ENCODE measurements around the gene CHRM2.

CHRM2 gene

GRCh38 chr7:136957391-136957790 lies 88.9 kb downstream of the CHRM2 start:
- DNase-seq (ENCODE audit: low read depth in 3 of 3): no peak

GRCh38 chr7:136958016-136958415 lies 89.6 kb downstream of the CHRM2 start:
- DNase-seq (ENCODE audit: low read depth in 3 of 3): no peak

- no peak for DNase-seq (ENCODE audit: low read depth in 3 of 3)
These were observed 95.9 kb downstream of the CHRM2 start for GRCh38 chr7:136964347-136964746.

DNA sequence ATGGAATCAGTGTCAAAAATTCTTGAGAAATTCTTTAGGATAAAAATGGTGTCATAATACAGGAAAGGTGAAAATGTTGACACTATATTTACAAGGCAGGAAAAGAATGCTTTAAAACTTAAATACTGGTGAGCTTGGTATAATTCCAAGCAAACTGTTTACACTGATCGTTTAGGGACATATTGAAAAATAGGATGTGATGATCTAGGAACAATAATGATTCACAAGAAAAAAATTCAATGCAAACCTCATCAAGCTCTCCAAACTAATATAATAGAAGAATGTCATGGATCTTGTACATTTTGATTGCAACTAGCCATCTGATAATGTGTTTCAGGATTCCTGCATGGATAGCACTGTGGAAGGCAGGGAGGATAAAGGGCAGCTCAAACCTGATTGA lies 98.4 kb downstream of the CHRM2 start:
- DNase-seq (ENCODE audit: low read depth in 3 of 3): no peak

GRCh38 chr7:136969761-136970160 lies 101.3 kb downstream of the CHRM2 start:
- no peak for DNase-seq (ENCODE audit: low read depth in 3 of 3)

GRCh38 chr7:136971776-136972175 lies 103.3 kb downstream of the CHRM2 start:
- DNase-seq (ENCODE audit: low read depth in 3 of 3): no peak

GRCh38 chr7:136976504-136977251 lies 108.2 kb downstream of the CHRM2 start:
- DNase-seq (ENCODE audit: low read depth in 3 of 3): no peak

DNA sequence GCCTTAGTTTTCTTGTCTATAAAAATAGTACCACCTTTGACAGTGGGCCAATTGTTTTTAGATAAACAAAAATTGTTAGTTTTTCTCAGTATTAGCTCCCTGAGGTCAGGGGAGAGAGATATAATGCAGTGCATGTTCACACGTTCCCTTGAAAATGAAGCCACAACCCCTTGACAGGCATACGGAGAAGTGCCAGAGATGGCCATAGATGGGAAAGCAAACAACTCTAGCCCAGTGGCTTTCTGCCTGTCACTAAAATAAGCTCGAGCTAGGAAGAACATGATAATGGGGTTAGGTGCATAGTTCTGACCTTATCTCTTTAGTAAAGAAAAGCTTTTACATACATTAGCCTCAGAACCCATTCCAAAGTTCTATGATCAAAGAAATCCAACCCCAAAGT lies 124.9 kb downstream of the CHRM2 start:
- DNase-seq (ENCODE audit: low read depth in 3 of 3): no peak

DNA sequence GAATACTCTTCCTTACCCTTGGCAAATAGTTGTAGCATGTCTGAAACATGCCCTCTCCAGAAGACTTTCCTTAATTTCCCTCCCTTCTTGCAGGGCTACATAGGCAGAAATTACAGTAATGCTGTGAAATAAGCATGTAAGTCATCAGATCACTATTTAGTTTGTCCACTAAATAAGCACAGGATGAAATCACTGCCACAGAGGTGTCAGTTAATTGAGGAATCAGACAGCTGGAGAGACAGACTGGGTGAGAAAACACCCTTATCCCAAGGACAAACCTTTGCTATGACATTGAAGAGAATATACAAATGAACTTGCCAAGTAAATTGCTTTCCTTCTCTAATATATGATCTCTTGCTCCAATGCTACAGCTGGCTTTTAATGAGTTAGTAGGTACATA lies 129.3 kb downstream of the CHRM2 start:
- no peak for DNase-seq (ENCODE audit: low read depth in 3 of 3)

DNA sequence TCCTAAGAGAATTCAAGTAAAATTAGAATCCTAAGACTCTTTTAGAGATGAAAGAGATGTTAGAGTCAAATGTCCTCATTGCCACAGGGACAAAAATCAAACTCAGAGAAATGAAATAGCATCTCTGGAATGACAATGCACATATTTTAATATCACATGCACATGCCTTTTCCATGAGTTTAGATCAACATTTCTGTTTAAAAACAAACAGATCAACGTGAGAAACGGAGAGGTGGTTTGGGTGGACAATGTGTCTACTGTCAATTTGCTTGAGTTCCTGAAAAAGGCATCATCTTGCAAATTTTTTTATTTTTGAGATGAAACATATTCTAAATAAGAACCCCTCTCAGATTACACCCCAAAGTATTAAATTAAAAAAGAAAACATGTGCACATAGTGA lies 130.0 kb downstream of the CHRM2 start:
- DNase-seq (ENCODE audit: low read depth in 3 of 3): no peak

- DNase-seq (ENCODE audit: low read depth in 3 of 3): no peak
These were observed 132.2 kb downstream of the CHRM2 start for GRCh38 chr7:137000621-137001020.

- DNase-seq (ENCODE audit: low read depth in 3 of 3): no peak
These were observed 132.6 kb downstream of the CHRM2 start for GRCh38 chr7:137001041-137001440.

- DNase-seq (ENCODE audit: low read depth in 3 of 3): no peak
These were observed 133.0 kb downstream of the CHRM2 start for GRCh38 chr7:137001478-137001877.

GRCh38 chr7:137003086-137003485 lies 134.6 kb downstream of the CHRM2 start:
- no peak for DNase-seq (ENCODE audit: low read depth in 3 of 3)

GRCh38 chr7:137003566-137003965 lies 135.1 kb downstream of the CHRM2 start:
- DNase-seq (ENCODE audit: low read depth in 3 of 3): no peak

GRCh38 chr7:137005873-137006272 lies 137.4 kb downstream of the CHRM2 start:
- DNase-seq (ENCODE audit: low read depth in 3 of 3): no peak

DNA sequence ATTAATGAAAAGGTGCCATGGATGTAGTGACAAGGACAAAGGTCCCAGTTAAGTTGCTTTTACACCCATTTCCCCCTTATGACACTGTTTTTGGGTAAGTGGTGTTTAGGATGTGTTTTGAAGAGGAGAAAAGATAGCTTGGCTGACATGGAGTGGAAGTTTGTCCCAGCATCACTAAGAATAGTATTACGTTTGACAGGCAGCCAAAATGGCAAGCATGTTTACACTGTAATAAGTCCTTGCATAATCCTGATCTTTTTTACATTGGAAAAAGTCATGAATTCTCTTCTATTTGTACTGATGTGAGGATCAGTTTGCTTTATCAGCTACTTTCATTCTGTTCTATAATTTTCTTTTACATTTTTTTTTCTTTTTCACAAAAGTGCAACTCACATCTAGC lies 137.8 kb downstream of the CHRM2 start:
- DNase-seq (ENCODE audit: low read depth in 3 of 3): no peak

DNA sequence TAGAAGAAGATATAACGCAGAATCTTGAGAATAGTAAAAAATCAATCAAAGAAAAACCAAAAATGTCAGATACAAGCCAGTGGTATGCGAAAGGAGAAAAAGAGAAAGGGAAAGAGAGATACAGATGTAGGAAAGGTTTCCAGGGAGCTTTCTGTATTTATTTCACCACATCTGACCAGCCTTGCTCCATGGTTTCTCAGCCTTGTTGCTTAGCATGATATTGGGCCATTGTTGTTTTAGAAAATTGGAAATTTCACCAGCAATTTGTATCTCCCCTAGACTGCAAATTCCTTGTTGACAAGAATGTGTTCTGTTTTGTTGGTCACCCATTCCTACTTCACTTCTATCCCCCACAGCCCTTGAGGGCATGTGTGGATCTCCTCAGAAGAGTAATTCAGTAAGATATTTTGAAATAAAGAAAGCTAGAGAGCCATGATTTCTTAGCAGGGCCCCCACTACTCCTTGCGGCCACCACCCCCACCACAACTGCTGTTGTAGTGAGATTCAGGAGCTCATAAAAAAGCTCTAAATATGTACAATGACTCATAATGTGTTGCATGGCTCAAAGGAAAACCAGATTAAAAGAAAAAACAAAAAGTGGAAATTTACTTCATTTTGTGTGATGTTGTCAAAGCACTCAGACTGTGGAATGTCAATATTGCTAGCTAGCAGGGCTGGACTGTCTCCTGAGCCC lies 138.7 kb downstream of the CHRM2 start:
- DNase-seq (ENCODE audit: low read depth in 3 of 3): no peak

DNA sequence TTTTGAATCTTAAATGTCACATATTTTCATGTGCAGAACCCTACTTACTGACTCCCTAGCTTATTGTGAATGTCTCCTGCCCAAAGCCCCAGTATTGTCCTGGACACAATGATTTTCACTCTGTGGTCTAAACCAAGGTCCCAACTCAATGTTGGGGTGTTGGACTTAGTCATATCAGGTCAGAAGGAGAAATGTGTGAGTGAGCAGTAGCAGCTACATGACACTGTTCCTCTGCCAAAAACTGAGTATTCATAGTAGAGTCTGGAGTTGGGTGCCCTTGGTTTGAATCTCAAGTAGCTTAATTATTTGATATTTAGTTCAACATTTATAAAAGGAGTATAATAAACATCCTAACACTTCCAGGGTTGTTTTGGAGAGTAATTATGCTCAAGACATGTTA lies 141.0 kb downstream of the CHRM2 start:
- DNase-seq (ENCODE audit: low read depth in 3 of 3): no peak

GRCh38 chr7:137015015-137015414 lies 146.6 kb downstream of the CHRM2 start:
- DNase-seq (ENCODE audit: low read depth in 3 of 3): no peak

DNA sequence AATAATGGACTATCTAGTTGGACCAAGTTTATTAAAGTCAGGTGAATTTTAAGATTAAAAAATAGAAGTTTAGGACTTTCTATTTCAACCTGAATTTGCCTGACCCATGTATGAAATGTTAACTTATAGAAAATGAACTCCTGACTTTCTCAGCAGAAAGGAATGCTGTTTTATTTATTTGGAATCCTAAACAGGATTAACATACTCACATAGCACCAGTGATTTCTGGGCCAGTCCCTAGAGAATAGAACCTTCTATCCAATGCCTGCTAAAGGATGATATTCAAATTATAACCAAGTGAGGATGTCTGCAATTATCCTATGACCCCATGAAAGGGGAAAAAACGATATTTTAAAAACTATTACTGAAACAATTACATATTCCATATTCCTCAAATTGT lies 148.8 kb downstream of the CHRM2 start:
- no peak for DNase-seq (ENCODE audit: low read depth in 3 of 3)

- no peak for DNase-seq (ENCODE audit: low read depth in 3 of 3)
These were observed 150.0 kb downstream of the CHRM2 start for GRCh38 chr7:137018468-137018867.

DNA sequence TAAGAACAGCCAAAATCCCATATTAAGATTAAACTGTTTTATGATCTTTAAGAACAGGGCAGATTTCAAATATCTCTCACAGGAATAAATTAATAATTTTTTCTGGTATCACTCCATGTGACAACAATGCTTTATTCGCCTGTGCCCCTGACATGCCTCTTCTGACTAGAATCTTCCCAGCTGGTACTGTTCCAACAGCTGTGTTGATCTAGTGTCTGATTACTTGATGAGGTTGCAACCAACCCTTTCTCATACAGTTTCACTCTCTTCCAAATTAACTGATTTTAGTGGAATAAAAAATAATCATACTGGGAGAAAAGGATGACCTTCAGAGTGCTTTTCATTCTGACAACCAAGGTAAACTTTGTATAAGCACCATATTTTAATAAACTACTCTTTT lies 151.9 kb downstream of the CHRM2 start:
- DNase-seq (ENCODE audit: low read depth in 3 of 3): no peak
